Stimulated activated CD8-positive, alpha-beta memory T cell treated with anti-CD3 and anti-CD28 coated beads, Interleukin-7, amount 100 ng/mL, for 48 hours (primary cell): ENCODE data around the gene ARPP19.
"Not testable (repeated sequence)": the region's sequence is repeated elsewhere in the genome, so short reads cannot be mapped to it uniquely, and the experiment has no call there.

Source experiments
- DNase-seq, 2 donors: peaks; one replicate each; pipeline ENCODE4 v3.0.0-alpha.2; 2020; ENCODE audit warnings: low read depth in 1 of 2; ENCODE audit errors: extremely low read depth in 1 of 2

ARPP19 gene, protein sequence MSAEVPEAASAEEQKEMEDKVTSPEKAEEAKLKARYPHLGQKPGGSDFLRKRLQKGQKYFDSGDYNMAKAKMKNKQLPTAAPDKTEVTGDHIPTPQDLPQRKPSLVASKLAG

DNA sequence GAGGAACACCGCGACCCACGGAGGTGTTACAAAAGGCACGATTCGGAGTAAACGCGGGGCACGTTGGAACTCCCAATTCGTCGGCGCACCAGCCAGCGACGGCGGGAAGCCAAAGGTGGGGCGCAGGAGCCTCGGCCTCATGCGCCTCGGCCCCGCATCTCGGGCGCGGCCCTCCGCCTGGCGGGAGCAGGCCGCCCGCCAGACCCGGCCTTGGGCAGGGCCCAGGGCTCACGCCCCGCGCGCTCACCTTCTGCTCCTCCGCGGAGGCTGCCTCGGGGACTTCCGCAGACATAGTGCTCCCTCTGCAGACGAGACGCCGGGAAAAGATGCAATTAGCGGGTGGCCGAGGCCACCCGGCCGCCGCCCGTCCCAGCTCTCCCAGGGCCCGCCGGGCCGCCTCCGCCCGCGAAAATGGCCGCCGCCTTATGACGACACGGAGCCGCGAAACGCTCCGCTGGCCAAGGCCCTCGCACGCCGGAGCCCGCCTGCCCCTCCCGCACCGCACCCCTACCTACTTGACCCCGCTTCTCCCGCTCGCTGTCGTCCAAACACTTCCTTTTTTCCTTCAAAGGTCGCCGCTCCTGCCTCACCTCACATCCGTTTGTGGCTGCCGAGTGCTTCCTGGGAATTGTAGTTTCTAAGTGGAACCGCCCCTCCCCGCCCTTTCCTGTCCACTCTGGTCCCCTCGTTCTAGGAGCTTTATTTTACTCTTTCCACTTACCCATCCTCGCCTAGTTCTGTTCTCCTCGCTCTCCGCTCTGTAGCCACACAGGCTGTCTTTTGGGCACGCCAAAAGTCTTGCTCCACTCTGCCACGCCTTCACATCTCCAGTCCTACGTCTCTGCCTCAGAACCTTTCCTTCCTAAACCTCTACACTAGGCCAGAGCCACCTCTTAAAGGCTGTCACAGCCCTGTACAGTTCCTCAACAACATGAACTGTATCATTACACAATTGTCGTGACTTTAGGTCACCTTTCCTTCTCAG lies at the start of gene ARPP19:
Gene ARPP19 (minus strand): TSS at position 430 of the 985 bp plus-strand sequence. CDS start 138 bp downstream, at position 292.
- DNase-seq, result peak; percentile 59 to 79

DNA sequence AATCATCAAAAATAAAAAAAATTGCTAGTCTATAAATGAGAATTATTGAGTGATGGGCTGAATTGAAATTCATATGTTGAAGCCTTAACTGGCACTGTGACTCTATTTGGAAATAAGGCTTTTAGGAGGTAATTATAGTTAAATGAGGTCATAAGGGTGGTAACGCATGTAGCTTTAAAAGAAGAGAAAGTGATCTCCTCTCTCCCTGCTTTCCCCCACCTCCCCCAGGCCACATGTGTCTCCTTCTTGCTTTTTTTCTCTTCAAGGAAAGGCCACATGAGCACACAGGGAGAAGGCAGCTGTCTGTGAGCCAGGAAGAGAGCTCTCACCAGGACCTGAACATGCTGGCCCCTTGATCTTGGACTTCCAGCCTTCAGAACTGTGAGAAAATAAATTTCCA lies 48.2 kb upstream of the ARPP19 start:
- DNase-seq, result no peak

DNA sequence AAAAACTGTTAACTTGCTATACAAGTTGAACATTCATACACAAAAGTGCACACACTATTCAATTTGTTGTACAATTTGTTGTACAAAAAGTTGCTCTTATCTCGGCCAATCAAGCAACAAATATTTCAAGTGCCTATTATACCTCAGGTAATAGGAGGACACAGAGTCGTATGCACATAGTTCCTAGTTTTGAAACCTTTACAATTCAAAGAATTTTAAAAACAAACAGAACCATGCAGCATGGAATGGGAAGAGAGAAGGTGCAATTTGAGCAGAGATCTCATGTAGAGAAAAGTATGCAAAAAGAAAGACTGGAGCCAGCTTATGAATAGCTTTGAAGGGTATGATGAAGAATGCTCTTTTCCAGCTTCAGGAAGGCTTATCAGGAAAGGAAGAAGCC lies 46.5 kb upstream of the ARPP19 start:
- DNase-seq, result no peak

DNA sequence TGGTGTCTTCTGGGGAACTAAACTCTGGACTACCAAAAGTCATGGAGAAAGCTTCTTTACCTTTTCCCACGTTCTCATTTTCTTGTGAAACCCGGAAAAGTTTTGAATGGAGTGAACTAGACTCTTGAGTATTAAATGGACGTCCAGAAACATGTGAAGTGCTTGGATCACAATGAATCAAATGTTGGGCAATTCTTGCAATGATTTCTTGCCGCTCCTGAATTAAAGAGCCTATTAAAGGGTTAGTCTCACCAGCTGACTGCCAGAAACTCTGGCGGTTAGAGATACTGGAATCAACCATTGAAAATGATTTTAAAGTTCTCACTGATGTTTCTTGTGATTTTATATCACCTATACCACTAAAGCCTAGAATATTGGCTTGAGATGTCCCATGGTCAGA lies 40.8 kb upstream of the ARPP19 start:
- DNase-seq, result no peak

DNA sequence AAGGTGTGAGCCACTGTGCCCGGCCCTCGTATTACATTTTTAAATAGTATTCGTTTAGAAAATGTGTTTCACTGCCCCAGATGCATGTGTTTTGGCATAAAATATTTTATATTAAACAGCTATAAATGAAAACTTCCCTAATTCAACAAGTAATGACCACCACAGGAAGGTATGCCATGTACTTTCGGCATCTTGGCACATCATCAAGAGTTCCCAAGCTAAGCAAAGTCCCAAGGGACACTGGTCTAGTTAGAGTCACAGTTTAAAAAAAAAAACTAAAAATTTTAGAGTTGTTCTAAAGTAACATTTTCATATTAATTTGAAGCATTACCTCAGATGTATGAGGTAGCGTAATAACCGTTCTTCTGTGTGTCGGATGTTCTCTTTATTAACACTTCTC lies 15.6 kb upstream of the ARPP19 start:
- no peak for DNase-seq

DNA sequence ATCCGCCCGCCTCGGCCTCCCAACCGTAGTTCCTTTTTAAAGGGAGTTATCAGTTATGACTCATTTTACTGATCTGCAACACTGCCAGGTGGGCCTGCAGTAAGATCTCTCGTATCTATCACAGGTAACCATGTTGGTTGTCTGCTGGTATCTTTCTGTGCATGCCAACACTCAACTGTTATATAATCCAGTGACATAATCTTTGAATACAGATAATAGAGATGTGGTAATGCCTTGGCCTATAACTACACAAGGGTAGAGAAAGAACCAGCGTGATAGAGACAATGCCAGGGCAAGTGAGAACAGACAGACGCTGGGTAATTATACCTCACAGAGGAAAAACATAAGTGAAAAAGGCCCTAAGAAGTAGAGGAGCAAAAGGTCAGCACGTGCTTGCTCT lies 11.0 kb upstream of the ARPP19 start:
- DNase-seq, result no peak

DNA sequence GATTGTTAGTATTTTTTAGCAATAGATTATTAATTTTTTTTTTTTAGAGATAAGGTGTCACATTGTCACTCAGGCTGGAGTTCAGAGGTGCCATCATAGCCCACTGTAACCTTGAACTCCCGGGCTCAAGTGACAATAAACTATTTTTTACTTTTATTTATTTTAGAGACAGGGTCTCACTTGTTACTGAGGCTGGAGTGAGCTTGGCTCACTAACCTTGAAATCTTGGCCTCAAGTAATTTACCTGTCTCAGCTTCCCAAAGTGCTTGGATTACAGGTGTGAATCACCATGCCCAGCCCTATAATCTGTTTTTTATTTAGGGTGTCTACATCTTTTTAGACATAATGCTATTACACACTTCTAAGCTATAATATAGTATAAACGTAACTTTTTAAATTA lies 7.9 kb upstream of the ARPP19 start:
- no peak for DNase-seq

DNA sequence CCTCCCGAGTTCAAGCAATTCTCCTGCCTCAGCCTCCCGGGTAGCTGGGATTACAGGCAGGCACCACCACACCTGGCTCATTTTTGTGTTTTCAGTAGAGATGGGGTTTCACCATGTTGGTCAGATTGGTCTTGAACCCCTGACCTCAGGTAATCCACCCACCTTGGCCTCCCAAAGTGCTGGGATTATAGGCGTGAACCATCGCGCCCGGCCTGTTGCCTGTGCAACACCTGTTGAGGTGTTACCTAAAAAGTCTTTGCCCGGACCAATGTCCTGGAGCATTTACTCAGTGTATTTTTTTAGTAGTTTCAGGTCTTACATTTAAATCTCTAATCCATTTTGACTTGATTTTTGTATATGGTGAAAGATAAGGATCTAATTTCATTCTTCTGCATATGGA lies 6.7 kb upstream of the ARPP19 start:
- DNase-seq, result not testable (repeated sequence)

DNA sequence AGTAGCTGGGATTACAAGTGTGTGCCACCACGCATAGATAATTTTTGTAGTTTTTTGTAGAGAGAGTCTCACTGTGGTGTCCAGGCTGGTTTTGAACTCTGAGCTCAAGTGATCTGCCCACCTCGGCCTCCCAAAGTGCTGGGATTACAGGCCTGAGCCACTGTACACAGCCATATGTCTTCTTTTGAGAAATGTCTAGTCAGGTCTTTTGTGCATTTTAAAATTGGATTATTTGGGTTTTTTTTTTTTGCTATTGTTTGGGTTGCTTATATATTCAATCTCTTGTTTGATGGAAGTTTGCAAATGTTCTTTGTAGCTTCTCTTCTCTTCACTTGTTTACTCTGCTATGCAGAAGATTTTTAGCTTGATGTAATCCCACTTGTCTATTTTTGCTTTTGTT lies 6.2 kb upstream of the ARPP19 start:
- DNase-seq, result no peak

DNA sequence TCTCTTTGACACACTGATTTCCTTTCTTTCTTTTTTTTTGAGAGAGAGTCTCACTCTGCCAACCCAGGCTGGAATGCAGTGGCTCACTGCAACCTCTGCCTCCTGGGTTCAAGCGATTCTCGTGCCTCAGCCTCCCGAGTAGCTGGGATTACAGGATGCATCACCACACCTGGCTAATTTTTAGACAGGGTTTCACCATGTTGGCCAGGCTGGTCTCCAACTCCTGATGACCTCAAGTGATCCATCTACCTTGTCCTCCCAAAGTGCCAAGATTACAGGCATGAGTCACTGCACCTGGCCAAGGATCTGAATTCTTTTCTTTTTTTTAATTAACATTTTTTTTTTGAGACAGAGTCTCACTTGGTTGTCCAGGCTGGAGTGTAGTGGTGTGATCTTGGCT lies 5.8 kb upstream of the ARPP19 start:
- not testable (repeated sequence) for DNase-seq

DNA sequence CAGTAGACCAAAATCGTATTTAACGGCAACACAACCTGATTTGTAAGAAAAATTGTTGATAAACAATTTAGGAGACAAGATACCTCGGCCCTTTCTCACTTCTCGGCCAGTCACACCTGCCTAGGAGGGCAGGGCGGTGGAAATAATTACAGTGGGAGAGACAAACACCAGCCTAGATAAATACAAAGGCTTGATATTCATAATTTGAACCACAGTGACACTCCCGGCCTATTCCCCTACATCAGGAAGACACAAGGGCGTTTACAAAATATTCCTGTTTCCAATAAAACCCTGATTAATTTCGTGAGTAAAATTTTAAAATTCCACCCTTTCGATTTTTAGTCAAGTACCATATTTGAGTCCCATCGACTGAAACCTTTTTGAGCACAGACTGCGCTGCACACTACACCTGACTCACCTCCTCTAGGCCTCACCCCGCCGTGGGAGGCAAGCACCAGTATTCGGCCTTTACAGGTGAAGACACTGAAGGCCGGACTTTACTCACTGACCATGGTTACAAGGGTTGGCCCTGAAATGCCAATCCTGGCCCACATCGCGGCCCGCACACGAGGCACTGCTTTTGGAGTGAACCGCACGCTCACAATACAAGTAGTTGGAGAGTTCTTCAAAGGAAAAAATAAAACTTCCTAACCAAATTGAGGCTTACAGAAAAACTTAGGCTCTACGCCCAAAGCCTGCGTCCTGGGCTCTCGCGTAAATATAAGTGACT lies 794 bp downstream of the ARPP19 start:
- peak in 1 of 2 donors; percentile 39 for DNase-seq

DNA sequence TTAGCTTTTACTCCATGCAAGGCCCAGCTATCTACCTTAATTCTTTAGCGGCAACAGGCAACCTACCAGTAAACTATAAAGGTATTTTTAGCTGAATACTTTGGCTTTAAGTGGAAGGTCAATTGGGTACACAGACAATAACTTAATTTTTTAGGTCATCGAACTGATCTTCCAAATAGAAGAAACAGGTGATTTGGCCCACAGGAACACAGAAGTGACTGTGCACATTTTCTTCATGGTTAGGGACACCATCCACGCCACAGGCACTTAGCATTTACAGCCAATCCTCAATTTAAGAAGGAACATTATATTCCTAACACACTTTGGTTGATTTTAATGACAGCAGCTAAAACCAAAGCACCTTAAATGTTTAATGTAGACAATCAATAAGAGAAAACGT lies 1.9 kb downstream of the ARPP19 start:
- no peak for DNase-seq

DNA sequence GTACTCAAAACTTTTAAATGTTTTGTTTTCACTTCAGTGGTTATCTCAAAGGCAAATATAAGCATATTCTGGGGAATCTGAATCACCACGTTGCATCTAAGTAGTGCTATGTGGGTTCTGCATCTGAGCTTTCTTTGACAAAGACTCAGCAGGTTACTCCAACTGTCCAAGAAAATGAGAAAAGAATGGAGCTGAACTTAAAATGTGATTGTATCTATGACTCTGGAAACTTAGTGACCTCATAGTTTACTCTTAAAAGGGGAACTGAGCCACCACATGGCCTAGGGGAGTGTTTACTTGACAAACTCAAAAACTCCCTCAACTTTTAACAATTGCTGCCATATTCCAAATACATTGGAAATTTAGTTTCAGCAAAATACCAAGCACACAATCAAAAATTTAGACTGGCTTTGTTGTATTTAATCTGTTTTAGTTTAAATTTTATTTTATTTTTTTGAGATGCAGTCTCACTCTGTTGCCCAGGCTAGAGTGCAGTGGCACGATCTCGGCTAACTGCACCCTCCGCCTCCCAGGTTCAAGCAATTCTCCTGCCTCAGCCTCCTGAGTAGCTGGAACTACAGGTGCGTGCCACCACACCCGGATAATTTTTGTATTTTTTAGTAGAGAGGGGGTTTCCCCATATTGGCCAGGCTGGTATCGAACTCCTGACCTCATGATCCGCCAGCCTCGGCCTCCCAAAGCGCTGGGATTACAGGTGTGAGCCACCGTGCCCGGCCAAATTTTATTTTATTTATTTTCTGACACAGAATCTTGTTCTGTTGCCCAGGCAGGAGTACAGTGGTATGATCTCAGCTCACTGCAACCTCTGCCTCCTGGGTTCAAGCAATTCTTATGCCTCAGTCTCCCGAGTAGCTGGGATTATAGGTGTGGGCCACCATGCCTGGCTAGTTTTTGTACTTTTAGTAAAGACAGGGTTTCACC lies 3.1 kb downstream of the ARPP19 start:
- DNase-seq, result not testable (repeated sequence)

DNA sequence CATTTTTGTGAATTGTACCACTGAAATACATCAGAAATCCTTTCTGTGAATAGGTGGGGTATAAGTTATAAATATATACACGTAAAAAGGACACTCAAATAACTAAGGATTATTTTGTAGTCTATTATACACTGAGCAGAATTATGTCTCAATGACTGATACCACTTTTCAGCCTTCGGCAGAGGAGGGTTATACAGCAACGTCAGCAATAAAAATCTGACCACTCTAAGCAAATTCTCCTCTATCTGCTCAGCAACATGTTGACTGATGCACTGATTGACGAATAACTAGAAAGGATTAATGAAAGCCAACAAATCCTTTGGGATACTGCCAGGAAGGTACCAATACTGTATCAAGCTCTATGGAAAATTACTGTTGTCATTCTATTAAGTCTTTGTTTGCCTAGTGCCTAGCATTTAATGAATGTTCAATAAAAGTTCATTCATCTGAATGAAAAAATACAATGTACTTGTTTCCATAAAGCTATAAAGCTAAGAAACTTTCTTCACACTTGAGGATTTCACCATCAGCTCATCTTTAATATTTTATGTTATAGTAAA lies 5.2 kb downstream of the ARPP19 start:
- no peak for DNase-seq

DNA sequence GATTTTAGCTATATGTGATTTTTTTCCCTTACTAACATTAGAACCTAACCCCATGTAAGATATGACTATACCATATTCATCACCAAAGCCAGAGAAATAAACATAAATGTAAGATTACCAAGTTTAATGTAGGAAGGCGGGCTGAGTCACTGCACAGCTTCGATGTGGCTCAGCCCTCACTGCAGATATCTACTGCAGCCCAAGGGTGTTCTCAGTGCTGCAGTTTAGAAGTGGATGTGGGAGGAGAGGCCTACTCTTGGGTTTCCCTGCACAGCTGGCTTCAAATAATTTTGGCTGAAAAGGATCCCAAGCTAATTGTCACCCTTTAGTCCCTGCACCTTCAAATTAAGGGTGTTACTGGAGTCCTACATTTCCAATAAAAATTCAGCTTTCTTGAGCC lies 9.3 kb downstream of the ARPP19 start:
- peak in 1 of 2 donors; percentile 72 for DNase-seq

DNA sequence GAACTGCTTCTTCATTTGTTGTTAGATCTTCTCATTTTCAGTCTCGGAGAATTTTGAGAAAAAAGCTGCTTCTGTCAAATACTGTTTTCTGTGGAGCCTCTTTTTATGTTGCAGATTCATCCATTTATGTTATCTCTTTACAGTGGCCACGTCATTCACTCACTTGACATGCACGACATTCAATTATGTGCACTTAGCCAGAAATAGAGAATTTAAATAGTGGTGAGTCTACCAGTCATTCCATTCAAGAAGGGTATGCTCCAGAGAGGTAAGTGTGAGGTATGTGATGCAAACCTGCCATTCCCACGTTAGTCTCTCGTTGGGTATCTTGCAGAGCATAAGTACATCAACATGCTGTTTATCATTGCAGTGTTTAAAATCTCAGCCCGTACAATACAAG lies 9.8 kb downstream of the ARPP19 start:
- no peak for DNase-seq

DNA sequence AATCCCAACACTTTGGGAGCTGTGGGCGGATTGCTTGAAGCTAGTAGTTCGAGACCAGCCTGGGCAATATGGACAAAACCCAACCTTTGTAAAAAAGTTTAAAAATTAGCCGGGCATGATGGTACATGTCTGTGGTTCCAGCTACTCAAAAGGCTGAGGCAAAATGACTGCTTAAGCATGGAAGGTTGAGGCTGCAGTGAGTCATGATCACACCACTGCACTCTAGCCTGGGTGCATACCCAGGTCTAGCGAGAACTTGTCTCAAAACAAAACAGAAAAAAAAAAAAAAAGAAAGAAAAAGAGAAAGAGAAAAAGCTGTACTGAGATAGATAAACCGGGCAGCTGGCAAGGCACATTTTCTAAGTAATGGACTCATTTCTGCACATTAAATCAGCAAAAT lies 10.6 kb downstream of the ARPP19 start:
- DNase-seq, result peak; percentile 26 to 68

DNA sequence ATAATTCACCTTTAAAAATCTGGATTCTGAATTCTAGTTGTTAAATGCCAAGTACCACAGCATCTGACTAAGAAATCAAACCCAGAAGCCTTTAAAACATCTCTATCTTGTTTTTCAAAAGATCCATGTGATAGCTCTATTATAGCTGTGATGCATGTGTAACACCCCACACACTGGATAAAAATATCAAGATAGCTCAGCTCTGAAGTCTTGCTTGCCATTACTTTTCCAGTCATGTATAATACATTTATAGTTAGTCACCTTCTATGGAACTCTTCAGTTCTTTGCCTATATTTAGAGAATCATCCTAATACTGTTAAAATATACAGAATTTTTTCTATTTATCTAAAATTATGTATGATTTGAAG lies 11.6 kb downstream of the ARPP19 start:
- DNase-seq, result no peak

DNA sequence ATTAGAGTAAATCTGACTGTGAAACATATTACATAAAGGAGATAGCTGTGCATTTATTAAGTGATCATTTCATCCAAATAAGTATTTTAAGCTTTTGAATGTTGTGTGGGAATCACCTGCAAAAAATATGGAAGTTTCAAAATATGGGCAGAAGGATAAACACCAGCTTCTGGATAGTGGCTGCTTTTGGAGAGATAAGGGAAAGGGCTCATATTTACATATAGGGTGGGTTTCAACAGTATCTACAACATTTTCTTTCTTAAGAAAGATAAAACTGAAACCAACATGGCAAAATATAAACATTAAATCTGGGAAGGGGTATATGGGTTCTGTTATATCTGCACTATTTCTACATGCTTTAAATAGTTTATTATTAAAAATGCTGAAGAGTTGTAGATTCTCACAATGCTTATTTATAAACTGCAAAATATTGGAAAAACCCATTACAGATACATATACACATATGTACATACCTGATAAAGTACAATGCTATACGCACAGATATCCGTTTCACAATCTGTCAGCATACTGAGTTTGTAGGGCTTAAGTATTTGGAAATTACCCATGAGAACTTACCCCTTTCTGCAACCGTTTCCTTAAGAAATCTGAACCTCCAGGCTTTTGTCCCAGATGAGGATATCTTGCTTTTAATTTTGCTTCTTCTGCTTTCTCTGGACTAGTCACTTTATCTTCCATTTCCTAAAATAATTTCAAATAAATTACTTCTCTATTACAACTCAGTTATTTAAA lies 12.1 kb downstream of the ARPP19 start:
- no peak for DNase-seq

DNA sequence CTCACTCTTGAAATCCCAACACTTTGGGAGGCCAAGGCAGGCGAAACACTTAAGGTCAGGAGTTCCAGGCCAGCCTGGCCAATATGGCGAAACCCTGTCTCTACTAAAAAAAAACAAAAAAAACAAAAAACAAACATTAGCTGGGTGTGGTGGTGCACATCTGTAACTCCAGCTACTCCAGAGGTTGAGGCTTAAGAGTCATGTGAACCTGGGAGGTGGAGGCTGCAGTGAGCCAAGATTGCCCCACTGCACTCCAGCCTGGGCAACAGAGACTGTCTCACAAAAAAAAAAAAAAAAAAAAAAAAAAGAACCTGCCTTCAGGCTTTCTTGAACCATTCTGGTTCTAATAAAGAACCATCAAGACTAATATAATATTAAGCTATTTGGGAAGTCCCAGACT lies 16.5 kb downstream of the ARPP19 start:
- no peak for DNase-seq
